Neural cell (in vitro differentiated cells): ENCODE results near the gene PRKAR1B. TPM values are rescaled to one million over a fixed set of nuclear protein-coding genes. Genes with fewer than 3 reads are reported as not detected.

Source experiments
- H2AFZ ChIP-seq: fragments of 200-600, 300-800 bp; sonication (generic), shearing (Covaris generic); 2 replicates; pipeline ENCODE4 v1.6.0; 2014; ENCODE audit warnings: low read depth, mild to moderate bottlenecking, antibody characterized with exemption, low read length, moderate library complexity
- H3F3A ChIP-seq: fragments of 200-600 bp; shearing (Covaris generic); 2 replicates; pipeline ENCODE4 v1.6.1; 2016; ENCODE audit warnings: mild to moderate bottlenecking, moderate library complexity, mixed read lengths, antibody characterized with exemption, low read length; ENCODE audit not compliant: insufficient read depth, poor library complexity, severe bottlenecking
- H3K27ac ChIP-seq: fragments of 200-600, 300-800 bp; sonication (generic), shearing (Covaris generic); 2 replicates; pipeline ENCODE4 v1.5.1; 2014; ENCODE audit warnings: mild to moderate bottlenecking, low read length, moderate library complexity
- H3K27me3 ChIP-seq: fragments of 300-800, 200-600 bp; sonication (generic), shearing (Covaris generic); 2 replicates; pipeline ENCODE4 v1.6.0; 2014; ENCODE audit warnings: mild to moderate bottlenecking, low read depth, low read length, moderate library complexity; ENCODE audit not compliant: insufficient read depth
- H3K36me3 ChIP-seq: fragments of 300-800, 200-600 bp; sonication (generic), shearing (Covaris generic); 2 replicates; pipeline ENCODE4 v1.5.1; 2014; ENCODE audit warnings: mild to moderate bottlenecking, antibody characterized with exemption, low read length, moderate library complexity; ENCODE audit not compliant: insufficient read depth
- H3K4me2 ChIP-seq: fragments of 300-800, 200-600 bp; sonication (generic), shearing (Covaris generic); 2 replicates; pipeline ENCODE4 v1.6.0; 2014; ENCODE audit warnings: mild to moderate bottlenecking, low read length
- H3K4me3 ChIP-seq: fragments of 300-800, 200-600 bp; sonication (generic), shearing (Covaris generic); 2 replicates; pipeline ENCODE4 v1.5.1; 2014; ENCODE audit warnings: mild to moderate bottlenecking, low read length, moderate library complexity
- H3K79me2 ChIP-seq: fragments of 200-600 bp; shearing (Covaris generic); replicated peaks from 2 replicates; pipeline ENCODE4 v1.6.0; 2014; ENCODE audit warnings: mild to moderate bottlenecking, low read length, moderate library complexity; ENCODE audit not compliant: insufficient read depth
- H3K9ac ChIP-seq: fragments of 300-800, 200-600 bp; sonication (generic), shearing (Covaris generic); 2 replicates; pipeline ENCODE4 v1.6.1; 2016; ENCODE audit warnings: mild to moderate bottlenecking, low read length, mixed read lengths
- H3K9me2 ChIP-seq: fragments of 200-600 bp; shearing (Covaris generic); 2 replicates; pipeline ENCODE4 v1.6.1; 2016; ENCODE audit warnings: mild to moderate bottlenecking, low read length, mixed read lengths; ENCODE audit not compliant: insufficient read depth
- H3K9me3 ChIP-seq: fragments of 200-600, 300-800 bp; sonication (generic), shearing (Covaris generic); 2 replicates; pipeline ENCODE4 v1.6.1; 2016; ENCODE audit warnings: mild to moderate bottlenecking, mixed run types, low read length, moderate library complexity, mixed read lengths
- H4K20me1 ChIP-seq: fragments of 200-600 bp; shearing (Covaris generic); 2 replicates; pipeline ENCODE4 v1.6.1; 2016; ENCODE audit warnings: mild to moderate bottlenecking, mixed run types; ENCODE audit not compliant: insufficient read depth
- CTCF ChIP-seq: fragments of 450-650 bp; IDR thresholded peaks from 2 replicates; pipeline ENCODE4 v1.5.1; 2014; ENCODE audit warnings: antibody characterized with exemption, mild to moderate bottlenecking, moderate library complexity; ENCODE audit not compliant: poor library complexity, severe bottlenecking
- EP300 ChIP-seq: fragments of 450-650 bp; conservative IDR thresholded peaks from 2 replicates; pipeline ENCODE4 v1.6.1; 2014; ENCODE audit warnings: antibody characterized with exemption, mild to moderate bottlenecking, moderate library complexity; ENCODE audit not compliant: poor library complexity, severe bottlenecking
- EZH2 ChIP-seq: fragments of 200-600, 300-800 bp; shearing (Covaris generic), sonication (generic); IDR thresholded peaks from 2 replicates; pipeline ENCODE4 v1.6.1; 2014; ENCODE audit warnings: antibody characterized with exemption, low read length, borderline replicate concordance, mild to moderate bottlenecking; ENCODE audit not compliant: insufficient read depth, poor library complexity, severe bottlenecking
- MXI1 ChIP-seq: fragments of 450-650 bp; conservative IDR thresholded peaks from 2 replicates; pipeline ENCODE4 v1.6.1; 2014; ENCODE audit warnings: antibody characterized with exemption, mild to moderate bottlenecking; ENCODE audit not compliant: poor library complexity, severe bottlenecking
- POLR2AphosphoS5 ChIP-seq: IDR thresholded peaks from 2 replicates; pipeline ENCODE4 v1.6.1; 2012
- RAD21 ChIP-seq: fragments of 450-650 bp; conservative IDR thresholded peaks from 2 replicates; pipeline ENCODE4 v1.6.1; 2014; ENCODE audit warnings: antibody characterized with exemption, mild to moderate bottlenecking, moderate library complexity
- REST ChIP-seq: IDR thresholded peaks from 2 replicates; pipeline ENCODE4 v1.6.1; 2012; ENCODE audit warnings: borderline replicate concordance
- SMC3 ChIP-seq: fragments of 450-650 bp; conservative IDR thresholded peaks from 2 replicates; pipeline ENCODE4 v1.6.1; 2014; ENCODE audit warnings: antibody characterized with exemption, mild to moderate bottlenecking, moderate library complexity; ENCODE audit not compliant: poor library complexity
- TAF1 ChIP-seq: IDR thresholded peaks from 2 replicates; pipeline ENCODE4 v1.6.1; 2012; ENCODE audit warnings: low read depth
- polyA plus RNA-seq: library from polyadenylated mRNA; depleted of rRNA; stranded (reverse); fragments of >200 nt; gene quantifications from 2 replicates; pipeline ENCODE4 v1.2.3, GENCODE V29; 2014

The PRKAR1B gene
- polyA plus RNA-seq, 1 donor from 2014 or later, result 38.6 TPM

DNA sequence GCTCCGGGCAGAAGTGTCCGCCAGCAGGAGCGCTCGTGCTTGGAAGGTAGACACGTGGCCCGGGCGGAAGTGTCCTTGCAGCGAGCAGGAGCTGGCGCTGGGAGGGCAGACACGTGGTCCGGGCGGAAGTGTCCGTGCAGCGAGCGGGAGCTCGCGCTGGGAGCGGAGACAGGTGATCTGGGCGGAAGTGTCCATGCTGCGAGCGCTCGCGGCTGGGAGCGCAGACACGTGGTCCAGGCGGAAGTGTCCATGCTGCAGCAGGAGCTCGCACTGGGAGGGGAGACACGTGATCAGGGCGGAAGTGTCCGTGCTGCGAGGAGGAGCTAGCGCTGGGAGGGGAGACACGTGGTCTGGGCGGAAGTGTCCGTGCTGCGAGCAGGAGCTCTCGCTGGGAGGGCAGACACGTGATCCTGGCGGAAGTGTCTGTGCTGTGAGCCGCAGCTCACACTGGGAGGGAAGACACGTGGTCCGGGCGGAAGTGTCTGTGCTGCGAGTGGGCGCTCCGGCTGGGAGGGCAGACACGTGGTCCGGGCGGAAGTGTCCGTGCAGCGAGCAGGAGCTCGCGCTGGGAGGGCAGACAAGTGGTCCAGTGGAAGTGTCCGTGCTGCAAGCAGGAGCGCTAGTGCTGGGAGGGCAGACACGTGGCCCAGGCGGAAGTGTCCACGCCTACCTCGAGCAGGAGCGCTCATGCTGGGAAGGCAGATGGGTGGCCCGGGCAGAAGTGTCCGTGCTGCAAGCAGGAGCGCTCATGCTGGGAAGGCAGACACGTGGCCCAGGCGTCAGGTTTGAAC, 41.1 kb upstream of the PRKAR1B start:
- Histone ChIP-seq H3F3A (no peaks in the 10 kb centered on the region), H3K9me2 (no peaks in the 10 kb centered on the region), H4K20me1 (no peaks in the 10 kb centered on the region), H2AFZ (no peak overlapping the region), H3K27me3 (no peaks in the 10 kb centered on the region), H3K4me3 (no peak overlapping the region), H3K27ac (no peak overlapping the region), H3K9ac (no peak overlapping the region), H3K36me3 (no peaks in the 10 kb centered on the region), H3K9me3 (no peaks in the 10 kb centered on the region), H3K4me2 (no peak overlapping the region), H3K79me2 (no peaks in the 10 kb centered on the region)
- no peak for TF ChIP-seq CTCF
- TF ChIP-seq RAD21, result no peak
- TF ChIP-seq SMC3, result no peak
- TF ChIP-seq EZH2, result no peak
- TF ChIP-seq MXI1, result no peak
- TF ChIP-seq REST, result no peak
- TF ChIP-seq EP300, result no peak
- TF ChIP-seq POLR2AphosphoS5, result no peak
- TF ChIP-seq TAF1, result no peak

DNA sequence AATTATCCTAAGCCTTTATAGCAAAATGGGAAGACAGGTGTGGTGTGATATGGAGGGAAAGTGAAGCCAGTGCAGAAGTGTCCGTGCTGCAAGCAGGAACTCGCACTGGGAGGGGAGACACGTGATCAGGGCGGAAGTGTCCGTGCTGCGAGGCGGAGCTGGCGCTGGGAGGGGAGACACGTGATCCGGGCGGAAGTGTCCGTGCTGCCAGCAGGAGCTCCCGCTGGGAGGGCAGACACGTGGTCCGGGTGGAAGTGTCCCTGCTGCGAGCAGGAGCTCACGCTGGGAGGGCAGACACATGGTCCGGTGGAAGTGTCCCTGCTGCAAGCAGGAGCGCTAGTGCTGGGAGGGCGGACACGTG, 40.5 kb upstream of the PRKAR1B start:
- Histone ChIP-seq H2AFZ (no peak overlapping the region), H3K9me3 (no peaks in the 10 kb centered on the region), H3K9me2 (no peaks in the 10 kb centered on the region), H3K27ac (no peak overlapping the region), H3K9ac (no peak overlapping the region), H3K79me2 (no peaks in the 10 kb centered on the region), H3K36me3 (no peaks in the 10 kb centered on the region), H3K4me2 (no peak overlapping the region), H4K20me1 (no peaks in the 10 kb centered on the region), H3F3A (no peaks in the 10 kb centered on the region), H3K4me3 (no peak overlapping the region), H3K27me3 (no peaks in the 10 kb centered on the region)
- TF ChIP-seq RAD21 (no peak), SMC3 (no peak), REST (no peak), MXI1 (no peak), EP300 (no peak), POLR2AphosphoS5 (no peak), TAF1 (no peak), CTCF (no peak), EZH2 (no peak)
